ENCODE measurements around the gene C8B. TPM values are rescaled to one million over a fixed set of nuclear protein-coding genes. Genes with fewer than 3 reads are reported as not detected.

Gene C8B
- polyA plus RNA-seq, 1 donor from 2014 or later = not detected

GRCh38 chr1:56917356-56917755, 48.5 kb downstream of the C8B start:
- TF ChIP-seq RAD21 (conservative IDR thresholded peaks at IDR 0.05) (no peak), CTCF (IDR thresholded peaks at IDR 0.05; ENCODE audit: poor library complexity, severe bottlenecking) (no peak), POLR2AphosphoS5 (IDR thresholded peaks at IDR 0.05) (no peak), EZH2 (IDR thresholded peaks at IDR 0.05; ENCODE audit: borderline replicate concordance, insufficient read depth, low read length, poor library complexity, severe bottlenecking) (no peak), REST (IDR thresholded peaks at IDR 0.05; ENCODE audit: borderline replicate concordance) (no peak), EP300 (conservative IDR thresholded peaks at IDR 0.05; ENCODE audit: poor library complexity, severe bottlenecking) (no peak), SMC3 (conservative IDR thresholded peaks at IDR 0.05; ENCODE audit: poor library complexity) (no peak), TAF1 (IDR thresholded peaks at IDR 0.05; ENCODE audit: low read depth) (no peak), MXI1 (conservative IDR thresholded peaks at IDR 0.05; ENCODE audit: poor library complexity, severe bottlenecking) (no peak)
- no peaks in the 10 kb centered on the region for H4K20me1 ChIP-seq (ENCODE audit: insufficient read depth)
- H3K9ac ChIP-seq (ENCODE audit: low read length) = no peak overlapping the region
- no peaks in the 10 kb centered on the region for H3K9me3 ChIP-seq (ENCODE audit: low read length)
- no peak overlapping the region for H3K4me2 ChIP-seq (ENCODE audit: low read length)
- H2AFZ ChIP-seq (ENCODE audit: low read depth, low read length) = no peak overlapping the region
- no peaks in the 10 kb centered on the region for H3K79me2 ChIP-seq (replicated peaks; ENCODE audit: insufficient read depth, low read length)
- no peaks in the 10 kb centered on the region for H3K27me3 ChIP-seq (ENCODE audit: insufficient read depth, low read depth, low read length)
- no peaks in the 10 kb centered on the region for H3F3A ChIP-seq (ENCODE audit: insufficient read depth, low read length, poor library complexity, severe bottlenecking)
- no peak overlapping the region for H3K4me3 ChIP-seq (ENCODE audit: low read length)
- H3K9me2 ChIP-seq (ENCODE audit: insufficient read depth, low read length) = no peaks in the 10 kb centered on the region
- no peak overlapping the region for H3K27ac ChIP-seq (ENCODE audit: low read length)
- H3K36me3 ChIP-seq (ENCODE audit: insufficient read depth, low read length) = no peaks in the 10 kb centered on the region

- no peaks in the 10 kb centered on the region for H3K79me2 ChIP-seq (replicated peaks; ENCODE audit: insufficient read depth, low read length)
- H3K36me3 ChIP-seq (ENCODE audit: insufficient read depth, low read length) = no peaks in the 10 kb centered on the region
- H3K9me3 ChIP-seq (ENCODE audit: low read length) = no peaks in the 10 kb centered on the region
- no peak overlapping the region for H3K27ac ChIP-seq (ENCODE audit: low read length)
- TF ChIP-seq SMC3 (conservative IDR thresholded peaks at IDR 0.05; ENCODE audit: poor library complexity) = no peak
- no peak for TF ChIP-seq REST (IDR thresholded peaks at IDR 0.05; ENCODE audit: borderline replicate concordance)
- TF ChIP-seq RAD21 (conservative IDR thresholded peaks at IDR 0.05) = no peak
- TF ChIP-seq MXI1 (conservative IDR thresholded peaks at IDR 0.05; ENCODE audit: poor library complexity, severe bottlenecking) = no peak
- no peak for TF ChIP-seq POLR2AphosphoS5 (IDR thresholded peaks at IDR 0.05)
- no peak for TF ChIP-seq CTCF (IDR thresholded peaks at IDR 0.05; ENCODE audit: poor library complexity, severe bottlenecking)
- TF ChIP-seq TAF1 (IDR thresholded peaks at IDR 0.05; ENCODE audit: low read depth) = no peak
- no peak for TF ChIP-seq EZH2 (IDR thresholded peaks at IDR 0.05; ENCODE audit: borderline replicate concordance, insufficient read depth, low read length, poor library complexity, severe bottlenecking)
- TF ChIP-seq EP300 (conservative IDR thresholded peaks at IDR 0.05; ENCODE audit: poor library complexity, severe bottlenecking) = no peak
- H3K9me2 ChIP-seq (ENCODE audit: insufficient read depth, low read length) = no peaks in the 10 kb centered on the region
- no peaks in the 10 kb centered on the region for H3K27me3 ChIP-seq (ENCODE audit: insufficient read depth, low read depth, low read length)
- H4K20me1 ChIP-seq (ENCODE audit: insufficient read depth) = no peaks in the 10 kb centered on the region
- no peak overlapping the region for H3K4me2 ChIP-seq (ENCODE audit: low read length)
- no peaks in the 10 kb centered on the region for H3F3A ChIP-seq (ENCODE audit: insufficient read depth, low read length, poor library complexity, severe bottlenecking)
- no peak overlapping the region for H2AFZ ChIP-seq (ENCODE audit: low read depth, low read length)
- H3K9ac ChIP-seq (ENCODE audit: low read length) = no peak overlapping the region
- H3K4me3 ChIP-seq (ENCODE audit: low read length) = no peak overlapping the region
These were observed 49.2 kb downstream of the C8B start for GRCh38 chr1:56916630-56917029.
